Testis (tissue), 2 donors: Measurements from ENCODE around the gene HOXA6.

Source experiments
- CTCF ChIP-seq, 3 experiments: fragments of 450-650 bp in 2 of 3; fragments of 200-600 bp in 1 of 3; sonication (generic) in 1 of 3; IDR thresholded peaks; one replicate each; pipeline ENCODE4 v1.5.1; 2016 to 2019; ENCODE audit warnings: antibody characterized with exemption in 3 of 3, mild to moderate bottlenecking in 2 of 3, moderate library complexity in 1 of 3
- POLR2A ChIP-seq: fragments of 450-650 bp; IDR thresholded peaks from one replicate; pipeline ENCODE4 v1.6.1; 2017; ENCODE audit warnings: antibody characterized with exemption, mild to moderate bottlenecking, moderate library complexity

GRCh38 chr7:27117887-27118491, 29.6 kb downstream of the HOXA6 start:
- TF ChIP-seq POLR2A (no peak), CTCF (IDR thresholded peaks at IDR 0.05) (no peak)
